Left ventricle myocardium inferior (tissue), 1 donor: ENCODE results near the gene BCL2L13. TPM values are rescaled to one million over a fixed set of nuclear protein-coding genes. Genes with fewer than 3 reads are reported as not detected.

Experiments
- DNase-seq: peaks from one replicate; pipeline ENCODE4 v3.0.0-alpha.2; 2020
- H3K27ac ChIP-seq: fragments of 200-600 bp; replicated peaks from 2 replicates; pipeline ENCODE4 v1.8.0; 2021
- H3K27me3 ChIP-seq: fragments of 200-600 bp; 2 replicates; pipeline ENCODE4 v1.8.0; 2021; ENCODE audit warnings: low read depth
- H3K36me3 ChIP-seq: fragments of 200-600 bp; 2 replicates; pipeline ENCODE4 v1.8.0; 2021
- H3K4me1 ChIP-seq: fragments of 200-600 bp; 2 replicates; pipeline ENCODE4 v1.8.0; 2021
- H3K4me3 ChIP-seq: fragments of 200-600 bp; 2 replicates; pipeline ENCODE4 v1.8.0; 2021; ENCODE audit warnings: mild to moderate bottlenecking, moderate library complexity
- H3K9me3 ChIP-seq: fragments of 200-600 bp; replicated peaks from 2 replicates; pipeline ENCODE4 v1.8.0; 2021
- CTCF ChIP-seq: fragments of 200-600 bp; IDR thresholded peaks from 2 replicates; pipeline ENCODE4 v1.8.0; 2021; ENCODE audit warnings: antibody characterized with exemption, mild to moderate bottlenecking, borderline replicate concordance
- intact Hi-C: fragments of 100-400 bp; cut with micrococcal nuclease; formaldehyde crosslinking; loops from one replicate; pipeline ENCODE4 v1.11.0; 2022
- total RNA-seq: library from RNA; stranded (reverse); fragmentation: NEBNext Ultra II Directional; extraction: Animal tissue kit (Norgen Biotek cat#: 25700); gene quantifications from one replicate; pipeline ENCODE4 v1.2.1, GENCODE V29; 2021
- donor health status: DM: no; HTN: yes; CAD: no; lungs with severe emphysema.

BCL2L13 gene
- total RNA-seq, 1 donor from 2014 or later, result 111 TPM

- intact Hi-C loops, result no loop called here
- Histone ChIP-seq H3K9me3 (no peaks in the 10 kb centered on the region), H3K27me3 (no peaks in the 10 kb centered on the region), H3K36me3 (peaks cover 26% of the 10 kb centered on the region), H3K4me3 (no peak overlapping the region), H3K27ac (peak overlapping the region; percentile 92), H3K4me1 (peaks cover 64% of the 10 kb centered on the region)
- no peak for DNase-seq
- TF ChIP-seq CTCF, result no peak
Measured at GRCh38 chr22:17724241-17724640, 85.7 kb downstream of the BCL2L13 start.

- no peaks in the 10 kb centered on the region for H3K27me3 ChIP-seq
- peak overlapping the region; percentile 92 for H3K27ac ChIP-seq
- no peak for TF ChIP-seq CTCF
- intact Hi-C loops, result no loop called here
- peaks cover 64% of the 10 kb centered on the region for H3K4me1 ChIP-seq
- H3K9me3 ChIP-seq, result no peaks in the 10 kb centered on the region
- H3K4me3 ChIP-seq, result peak overlapping the region; percentile 39
- DNase-seq, result no peak
- H3K36me3 ChIP-seq, result peaks cover 32% of the 10 kb centered on the region
Measured at GRCh38 chr22:17724678-17725499, 86.3 kb downstream of the BCL2L13 start.

- intact Hi-C loops, result no loop called here
- H3K4me1 ChIP-seq, result peaks cover 64% of the 10 kb centered on the region
Measured at GRCh38 chr22:17725500-17725796, 86.9 kb downstream of the BCL2L13 start.

GRCh38 chr22:17726006-17726927, 87.7 kb downstream of the BCL2L13 start:
- peak overlapping the region; percentile 39 for H3K4me3 ChIP-seq
- H3K36me3 ChIP-seq, result peaks cover 44% of the 10 kb centered on the region
- peaks cover 64% of the 10 kb centered on the region for H3K4me1 ChIP-seq
- no peak for TF ChIP-seq CTCF
- H3K9me3 ChIP-seq, result no peaks in the 10 kb centered on the region
- no peaks in the 10 kb centered on the region for H3K27me3 ChIP-seq
- DNase-seq, result no peak
- intact Hi-C loops, result no loop called here
- peak overlapping the region; percentile 92 for H3K27ac ChIP-seq

More at GRCh38 chr22:17725500-17725796, 86.9 kb downstream of the BCL2L13 start:
- Histone ChIP-seq H3K27ac (peak overlapping the region; percentile 92), H3K27me3 (no peaks in the 10 kb centered on the region), H3K36me3 (peaks cover 38% of the 10 kb centered on the region), H3K4me3 (peak overlapping the region; percentile 39), H3K9me3 (no peaks in the 10 kb centered on the region)
- no peak for DNase-seq
- no peak for TF ChIP-seq CTCF

- no peaks in the 10 kb centered on the region for H3K9me3 ChIP-seq
- peaks cover 54% of the 10 kb centered on the region for H3K36me3 ChIP-seq
- H3K27me3 ChIP-seq, result no peaks in the 10 kb centered on the region
- TF ChIP-seq CTCF, result no peak
- intact Hi-C loops, result no loop called here
- peaks cover 64% of the 10 kb centered on the region for H3K4me1 ChIP-seq
- peak overlapping the region; percentile 92 for H3K27ac ChIP-seq
- no peak overlapping the region for H3K4me3 ChIP-seq
- DNase-seq, result no peak
Measured at GRCh38 chr22:17726928-17727897, 88.7 kb downstream of the BCL2L13 start.
